Measurements from ENCODE around the gene CNOT11.
A peak's percentile ranks its signal among the peaks of the same experiment; 100 is the strongest.

Gene CNOT11

GRCh38 chr2:101278925-101279324 lies 26.2 kb downstream of the CNOT11 start:
- no peak for DNase-seq (ENCODE audit: low spot score)

GRCh38 chr2:101281482-101281881 lies 28.8 kb downstream of the CNOT11 start:
- no peak for DNase-seq (ENCODE audit: low spot score)

- DNase-seq (ENCODE audit: low spot score): no peak
These were observed 30.3 kb downstream of the CNOT11 start for GRCh38 chr2:101282980-101283379.

GRCh38 chr2:101286684-101287083 lies 34.0 kb downstream of the CNOT11 start:
- DNase-seq (ENCODE audit: low spot score): no peak

GRCh38 chr2:101287303-101287702 lies 34.6 kb downstream of the CNOT11 start:
- no peak for DNase-seq (ENCODE audit: low spot score)

- no peak for DNase-seq (ENCODE audit: low spot score)
These were observed 38.0 kb downstream of the CNOT11 start for GRCh38 chr2:101290711-101291110.

- DNase-seq (ENCODE audit: low spot score): no peak
These were observed 39.3 kb downstream of the CNOT11 start for GRCh38 chr2:101291973-101292372.

- no peak for DNase-seq (ENCODE audit: low spot score)
These were observed 40.9 kb downstream of the CNOT11 start for GRCh38 chr2:101293544-101293943.

- DNase-seq (ENCODE audit: low spot score): no peak
These were observed 42.2 kb downstream of the CNOT11 start for GRCh38 chr2:101294861-101295260.

- no peak for DNase-seq (ENCODE audit: low spot score)
These were observed 43.2 kb downstream of the CNOT11 start for GRCh38 chr2:101295895-101296294.

- DNase-seq (ENCODE audit: low spot score): no peak
These were observed 43.7 kb downstream of the CNOT11 start for GRCh38 chr2:101296371-101296770.

- no peak for DNase-seq (ENCODE audit: low spot score)
These were observed 44.7 kb downstream of the CNOT11 start for GRCh38 chr2:101297383-101297782.

GRCh38 chr2:101299604-101300003 lies 46.9 kb downstream of the CNOT11 start:
- DNase-seq (ENCODE audit: low spot score): no peak

- no peak for DNase-seq (ENCODE audit: low spot score)
These were observed 47.5 kb downstream of the CNOT11 start for GRCh38 chr2:101300164-101300563.

- no peak for DNase-seq (ENCODE audit: low spot score)
These were observed 48.1 kb downstream of the CNOT11 start for GRCh38 chr2:101300836-101301235.

- no peak for DNase-seq (ENCODE audit: low spot score)
These were observed 49.3 kb downstream of the CNOT11 start for GRCh38 chr2:101302016-101302415.

- no peak for DNase-seq (ENCODE audit: low spot score)
These were observed 51.0 kb downstream of the CNOT11 start for GRCh38 chr2:101303688-101304087.

GRCh38 chr2:101305035-101305434 lies 52.3 kb downstream of the CNOT11 start:
- no peak for DNase-seq (ENCODE audit: low spot score)

- peak; percentile 49 for DNase-seq (ENCODE audit: low spot score)
These were observed 52.9 kb downstream of the CNOT11 start for GRCh38 chr2:101305492-101306078.

GRCh38 chr2:101306410-101306809 lies 53.7 kb downstream of the CNOT11 start:
- no peak for DNase-seq (ENCODE audit: low spot score)

- DNase-seq (ENCODE audit: low spot score): no peak
These were observed 54.8 kb downstream of the CNOT11 start for GRCh38 chr2:101307503-101307902.

- no peak for DNase-seq (ENCODE audit: low spot score)
These were observed 55.3 kb downstream of the CNOT11 start for GRCh38 chr2:101307950-101308431.

- peak; percentile 100 for DNase-seq (ENCODE audit: low spot score)
These were observed 55.9 kb downstream of the CNOT11 start, which contains the start of gene RNF149 for GRCh38 chr2:101308432-101309210. RNF149 (minus strand) TSS chr2:101308701; CDS start chr2:101308588, 113 bp downstream.
